GM21723 (cell line): ENCODE measurements around the gene LHFPL6.
A peak's percentile ranks its signal among the peaks of the same experiment; 100 is the strongest.

Experiments used
- ATAC-seq: cut with Tn5 transposase; IDR thresholded peaks from one replicate; pipeline ENCODE4 v1.9.1; 2021; ENCODE audit warnings: mild to moderate bottlenecking, moderate library complexity; ENCODE audit not compliant: unreplicated experiment

The LHFPL6 gene

DNA sequence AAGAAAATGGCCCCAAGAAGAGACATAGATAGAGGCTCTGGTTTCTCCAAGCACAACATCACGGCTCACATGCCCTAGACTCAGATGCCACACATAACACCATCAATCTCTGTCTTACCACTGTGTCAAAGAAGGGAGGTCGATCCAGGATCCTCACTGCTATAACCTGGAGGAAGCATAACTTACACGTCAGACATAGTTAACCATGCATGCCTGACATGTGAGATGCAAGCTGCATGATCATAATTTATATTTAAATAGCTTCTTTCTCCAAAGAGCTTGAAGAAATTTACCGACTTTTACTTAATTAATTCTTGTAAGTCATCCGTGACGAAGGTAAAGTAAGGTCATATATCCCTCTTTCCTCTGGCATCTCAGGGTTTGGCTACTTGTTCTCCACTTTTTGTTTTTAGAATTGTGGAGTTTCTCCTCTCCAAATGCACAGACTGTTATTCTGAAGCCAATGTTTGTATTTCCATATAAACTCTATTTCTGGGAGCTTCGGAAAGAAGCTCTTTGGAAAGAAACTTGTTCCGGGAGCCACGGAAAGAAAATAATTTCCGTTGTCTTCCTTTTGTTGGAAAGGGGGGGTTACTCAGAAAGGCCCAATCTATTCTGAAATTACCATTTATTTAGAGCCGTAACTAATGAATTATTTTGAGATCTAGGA, 205.6 kb downstream of the LHFPL6 start:
- ATAC-seq, result no peak

DNA sequence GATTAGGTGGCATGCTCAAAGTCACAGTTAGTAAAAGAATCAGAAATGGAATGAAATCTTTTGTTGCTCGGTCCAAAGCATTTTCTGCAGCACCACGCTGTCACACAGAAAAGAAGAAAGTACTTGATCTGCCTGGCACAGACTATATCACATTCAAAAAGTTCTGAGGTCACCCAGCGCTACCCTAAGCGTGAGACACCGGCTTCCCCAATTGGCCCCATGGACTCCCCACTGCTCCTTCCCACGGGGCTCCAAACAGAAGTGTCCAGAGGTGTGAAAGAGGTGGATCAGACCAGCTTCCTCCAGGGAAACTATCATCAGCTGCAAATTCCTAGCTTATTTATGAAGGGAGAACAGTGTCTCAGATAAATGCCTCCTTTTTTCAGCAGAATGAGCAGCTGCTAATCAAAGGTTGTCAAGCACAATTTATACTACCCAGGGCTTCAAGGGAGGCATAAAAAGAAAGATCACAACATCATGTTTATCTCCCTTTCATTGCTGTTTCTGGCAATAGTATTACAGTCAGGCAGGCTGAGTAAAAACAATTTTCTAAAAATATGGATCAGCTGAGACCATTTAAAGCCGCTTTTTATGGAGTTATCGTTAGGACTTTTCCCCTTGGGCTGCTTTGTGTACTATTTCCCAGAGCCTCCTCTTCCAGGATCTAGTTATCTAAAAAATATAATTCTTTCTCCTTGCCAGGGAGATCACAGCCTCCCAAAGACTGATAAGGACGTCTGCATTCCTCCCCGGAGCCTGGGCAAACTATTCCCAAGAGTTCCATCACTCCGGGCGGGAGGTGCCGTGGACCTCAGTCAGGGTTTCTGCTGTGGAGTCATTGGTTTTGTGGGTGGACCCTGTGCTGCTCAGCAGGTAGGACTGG, 208.0 kb downstream of the LHFPL6 start:
- ATAC-seq, result no peak

- ATAC-seq, result no peak
Observed at GRCh38 chr13:39391761-39392160, 211.2 kb downstream of the LHFPL6 start.

GRCh38 chr13:39389013-39389412, 214.0 kb downstream of the LHFPL6 start:
- no peak for ATAC-seq

DNA sequence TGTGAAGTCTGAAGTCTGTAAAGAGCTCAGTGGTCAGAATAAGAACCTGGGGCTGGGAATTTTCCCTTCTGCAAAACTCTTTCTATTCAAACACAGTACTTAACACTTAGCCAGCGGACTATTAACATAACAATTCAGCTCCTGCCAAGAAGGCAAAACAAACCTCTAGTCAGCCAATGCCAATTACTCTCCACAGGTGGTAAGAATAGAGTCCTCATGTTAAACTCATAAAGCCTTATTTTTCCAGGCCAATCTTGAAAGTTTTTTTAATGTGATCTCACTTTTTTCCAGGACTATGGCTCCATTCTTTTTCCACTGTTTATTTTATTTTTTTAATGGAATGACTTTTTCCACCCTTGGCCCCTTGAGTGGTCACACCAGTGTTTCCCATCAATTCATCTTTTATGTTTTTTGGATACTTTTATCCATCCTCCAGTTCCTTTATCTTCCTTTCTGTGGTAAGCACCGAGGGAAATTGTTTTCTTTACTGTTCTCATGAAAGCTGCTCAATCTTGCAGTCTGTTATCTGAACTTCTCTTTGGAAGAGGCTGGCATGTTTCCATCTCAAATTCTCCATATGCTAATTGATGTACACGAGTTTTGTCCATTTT, 217.3 kb downstream of the LHFPL6 start:
- no peak for ATAC-seq

DNA sequence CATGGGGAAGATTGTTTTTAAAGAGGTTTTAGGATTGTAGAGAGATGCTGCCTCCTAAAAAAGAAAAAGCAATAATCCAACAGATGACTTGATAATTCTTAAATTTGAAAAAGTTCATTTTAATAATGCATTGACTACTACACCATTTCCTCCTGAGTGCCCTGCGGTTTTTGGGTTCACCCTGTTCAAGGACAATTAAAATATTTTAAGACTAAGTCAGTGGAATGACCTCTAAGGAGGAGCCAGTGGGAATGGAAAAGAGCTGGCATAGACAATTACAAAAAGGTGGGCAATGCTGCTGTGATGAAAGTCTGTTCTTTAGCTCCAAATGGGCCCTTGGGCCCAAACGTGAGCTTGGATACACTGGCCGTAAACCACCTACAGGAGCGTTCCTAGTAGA, 217.8 kb downstream of the LHFPL6 start:
- no peak for ATAC-seq

DNA sequence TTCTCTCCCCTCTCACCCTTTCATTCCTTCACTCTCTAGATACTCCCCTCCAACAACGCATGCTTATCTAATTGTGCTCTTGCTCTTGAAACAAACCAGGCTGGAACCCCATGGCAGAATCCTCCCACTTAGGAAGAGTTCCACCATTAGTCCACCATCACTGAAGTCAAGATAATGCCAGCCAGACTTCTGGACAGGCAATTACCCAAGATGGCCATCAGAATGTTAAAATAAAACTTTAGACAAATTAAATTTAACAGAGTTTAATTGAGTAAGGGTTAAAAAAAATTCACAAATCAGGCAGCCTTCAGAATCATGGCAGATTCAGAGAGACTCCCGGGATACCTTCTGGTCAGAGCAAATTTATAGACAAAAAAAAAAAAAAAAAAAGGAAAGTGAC, 221.5 kb downstream of the LHFPL6 start:
- no peak for ATAC-seq

GRCh38 chr13:39379667-39380655, 223.0 kb downstream of the LHFPL6 start:
- peak; percentile 5 for ATAC-seq

GRCh38 chr13:39379118-39379517, 223.9 kb downstream of the LHFPL6 start:
- ATAC-seq, result peak; percentile 91

GRCh38 chr13:39378306-39378705, 224.7 kb downstream of the LHFPL6 start:
- no peak for ATAC-seq

GRCh38 chr13:39377699-39378098, 225.3 kb downstream of the LHFPL6 start:
- no peak for ATAC-seq

GRCh38 chr13:39376076-39376475, 226.9 kb downstream of the LHFPL6 start:
- ATAC-seq, result no peak

- no peak for ATAC-seq
Observed at GRCh38 chr13:39375601-39376000, 227.4 kb downstream of the LHFPL6 start.

DNA sequence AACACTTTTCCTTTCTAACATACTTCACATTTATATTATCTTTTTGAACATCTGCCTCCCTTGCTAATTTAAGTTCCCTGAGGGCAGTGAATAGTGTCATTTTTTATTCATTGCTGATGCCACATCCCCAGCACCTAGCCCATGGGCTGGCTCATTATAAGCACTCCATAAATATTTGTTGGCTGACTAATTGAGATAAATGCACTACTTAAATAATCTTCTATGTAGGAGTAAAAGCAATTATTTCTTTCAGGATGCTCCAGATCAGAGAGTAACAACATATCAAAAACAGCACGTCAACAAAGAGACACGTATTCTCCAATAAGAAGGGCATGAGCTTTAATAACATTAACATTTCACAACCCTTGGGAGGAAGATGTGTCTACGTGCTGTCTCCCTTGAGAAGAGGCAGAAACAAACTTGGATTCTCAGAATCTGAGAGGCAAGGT, 228.2 kb downstream of the LHFPL6 start:
- no peak for ATAC-seq

DNA sequence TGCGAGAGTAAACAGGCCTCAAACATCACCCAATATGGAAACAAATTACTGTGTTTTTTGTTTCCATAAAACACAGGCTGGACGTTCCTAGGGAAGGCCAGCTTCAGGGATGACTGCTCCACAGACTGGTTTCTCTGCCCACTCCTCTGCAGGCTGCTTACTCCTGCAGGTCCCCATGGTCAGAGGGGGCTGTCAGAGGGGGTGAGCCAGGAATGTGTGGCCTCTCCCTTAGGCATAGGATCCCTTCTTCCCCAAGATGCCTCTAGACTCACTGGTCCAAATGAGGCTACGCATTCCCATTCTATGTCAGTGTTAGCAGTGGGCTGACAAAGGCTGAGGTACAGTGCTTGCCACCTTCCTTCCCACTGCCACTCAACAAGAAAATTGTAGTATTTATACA, 229.8 kb downstream of the LHFPL6 start:
- no peak for ATAC-seq

DNA sequence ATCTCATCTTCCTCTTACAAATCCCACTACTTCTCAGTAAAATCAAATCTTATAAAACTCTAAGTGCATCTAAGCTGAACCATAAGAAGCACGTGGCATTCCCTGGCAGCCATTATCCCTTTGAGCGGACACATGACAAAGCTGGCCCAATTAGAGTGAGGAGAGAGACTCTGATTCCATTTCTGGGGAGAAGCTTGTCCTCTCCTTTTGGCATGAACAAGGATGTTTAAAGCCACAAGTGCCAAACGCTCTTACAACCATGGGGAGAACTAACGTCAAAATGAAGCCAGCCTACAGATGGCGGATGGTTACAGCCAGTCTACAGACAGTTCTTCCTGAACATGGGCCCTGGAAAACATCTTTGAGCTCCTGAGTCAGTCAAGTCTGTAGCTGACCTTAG, 231.3 kb downstream of the LHFPL6 start:
- ATAC-seq, result no peak

GRCh38 chr13:39370554-39370953, 232.4 kb downstream of the LHFPL6 start:
- ATAC-seq, result no peak

DNA sequence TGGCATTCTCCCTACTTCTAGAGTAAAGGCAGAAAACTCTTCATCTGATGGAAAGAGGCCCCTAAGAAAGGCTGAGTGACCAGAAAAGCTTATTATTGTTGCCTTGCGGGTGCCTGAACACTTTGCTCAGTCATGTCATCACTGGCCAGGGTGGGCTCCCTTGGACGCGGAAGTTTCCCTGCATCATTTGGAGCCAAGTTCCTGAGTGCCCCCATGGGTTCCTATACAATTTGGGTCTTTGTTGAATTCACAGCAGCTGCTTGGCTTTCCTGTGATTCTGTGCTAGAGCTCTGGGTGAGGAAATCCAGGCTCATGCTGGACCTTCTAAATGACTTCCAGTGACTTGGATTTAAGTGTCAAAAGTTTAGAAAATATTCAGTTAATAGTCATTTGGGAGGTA, 232.9 kb downstream of the LHFPL6 start:
- ATAC-seq, result no peak

- no peak for ATAC-seq
Observed at GRCh38 chr13:39369161-39369890, 233.7 kb downstream of the LHFPL6 start.

GRCh38 chr13:39365879-39366278, 237.1 kb downstream of the LHFPL6 start:
- no peak for ATAC-seq
